Measurements from ENCODE around the gene CSRP1.
A peak's percentile ranks its signal among the peaks of the same experiment; 100 is the strongest.

CSRP1 gene

GRCh38 chr1:201504799-201505502, 2.0 kb downstream of the CSRP1 start:
- no peak for DNase-seq (ENCODE audit: low spot score)
- no peak for TF ChIP-seq CTCF (conservative IDR thresholded peaks at IDR 0.05; ENCODE audit: low read depth)
- peak overlapping the region; percentile 92 for H3K27ac ChIP-seq
- CTCF ChIA-PET: interaction anchor here (0.5 to 14.7 kb wide), 5 partner anchors 16 to 70 kb away, joined by 4 to 464 read pairs (median 5); no protein-coding TSS in a partner anchor
- POLR2A ChIA-PET (ENCODE audit: low non-redundant PET): interaction anchor here (0.7 to 1.8 kb wide), 5 partner anchors 9 to 238 kb away, joined by 3 to 6 read pairs (median 4); no protein-coding TSS in a partner anchor

- ChIA-PET CTCF (interaction anchor here (0.6 to 3.9 kb wide), 6 partner anchors 8 to 69 kb away, joined by 3 to 33 read pairs (median 6); no protein-coding TSS in a partner anchor), POLR2A (ENCODE audit: low non-redundant PET) (interaction anchor here (0.7 to 0.8 kb wide), 2 partner anchors 13 to 237 kb away, joined by 3 read pairs; no protein-coding TSS in a partner anchor)
- H3K27ac ChIP-seq: peak overlapping the region; percentile 92
- no peak for DNase-seq (ENCODE audit: low spot score)
- TF ChIP-seq CTCF (conservative IDR thresholded peaks at IDR 0.05; ENCODE audit: low read depth): no peak
Observed at GRCh38 chr1:201504179-201504631, 2.7 kb downstream of the CSRP1 start.

GRCh38 chr1:201503397-201504176, 3.3 kb downstream of the CSRP1 start:
- peak overlapping the region; percentile 79 for H3K27ac ChIP-seq
- ChIA-PET POLR2A (ENCODE audit: low non-redundant PET) (interaction anchor here (0.6 to 0.8 kb wide), 2 partner anchors 14 to 42 kb away, joined by 3 to 4 read pairs; no protein-coding TSS in a partner anchor), CTCF (interaction anchor here (0.6 to 3.9 kb wide), 9 partner anchors 9 to 195 kb away, joined by 3 to 33 read pairs (median 5); no protein-coding TSS in a partner anchor)
- TF ChIP-seq CTCF (conservative IDR thresholded peaks at IDR 0.05; ENCODE audit: low read depth): no peak
- DNase-seq (ENCODE audit: low spot score): peak; percentile 93

- peak overlapping the region; percentile 79 for H3K27ac ChIP-seq
- no peak for TF ChIP-seq CTCF (conservative IDR thresholded peaks at IDR 0.05; ENCODE audit: low read depth)
- no peak for DNase-seq (ENCODE audit: low spot score)
- POLR2A ChIA-PET (ENCODE audit: low non-redundant PET): interaction anchor here (0.8 to 1.2 kb wide), 2 partner anchors 13 to 20 kb away, joined by 3 read pairs; no protein-coding TSS in a partner anchor
- CTCF ChIA-PET: interaction anchor here (0.5 to 3.9 kb wide), 10 partner anchors 10 to 412 kb away, joined by 3 to 33 read pairs (median 3); no protein-coding TSS in a partner anchor
Observed at GRCh38 chr1:201502511-201502857, 4.4 kb downstream of the CSRP1 start.

GRCh38 chr1:201501812-201502510, 5.0 kb downstream of the CSRP1 start:
- DNase-seq (ENCODE audit: low spot score): no peak
- no peak for TF ChIP-seq CTCF (conservative IDR thresholded peaks at IDR 0.05; ENCODE audit: low read depth)
- ChIA-PET POLR2A (ENCODE audit: low non-redundant PET) (interaction anchor here (0.8 to 1.2 kb wide), 2 partner anchors 12 to 20 kb away, joined by 3 read pairs; no protein-coding TSS in a partner anchor), CTCF (interaction anchor here (0.5 to 3.9 kb wide), 8 partner anchors 11 to 412 kb away, joined by 3 to 33 read pairs (median 3); no protein-coding TSS in a partner anchor)
- peak overlapping the region; percentile 79 for H3K27ac ChIP-seq
